GM12864 (cell line): ENCODE data around the gene MMP15.

ENCODE experiments used
- DNase-seq: peaks from one replicate; pipeline ENCODE4 v3.0.0-alpha.2; 2011; ENCODE audit warnings: low read depth
- H3K4me3 ChIP-seq: 2 replicates; pipeline ENCODE4 v1.5.1; 2011; ENCODE audit warnings: mild to moderate bottlenecking, low read depth, low read length, control low read depth
- CTCF ChIP-seq: IDR thresholded peaks from 2 replicates; pipeline ENCODE4 v1.5.1; 2011; ENCODE audit warnings: low read depth, mild to moderate bottlenecking, moderate library complexity, low read length, control low read depth, inconsistent platforms; ENCODE audit errors: missing control alignments

MMP15 gene

GRCh38 chr16:58026705-58027160 is 1.2 kb downstream of the MMP15 start:
- no peak overlapping the region for H3K4me3 ChIP-seq
- DNase-seq: no peak
- no peak for TF ChIP-seq CTCF

- no peak for DNase-seq
- TF ChIP-seq CTCF: no peak
- H3K4me3 ChIP-seq: no peak overlapping the region
Observed at GRCh38 chr16:58027161-58027915, 1.8 kb downstream of the MMP15 start.

- TF ChIP-seq CTCF: no peak
- no peak for DNase-seq
- H3K4me3 ChIP-seq: no peak overlapping the region
Observed at GRCh38 chr16:58027916-58028455, 2.4 kb downstream of the MMP15 start.

- DNase-seq: no peak
- no peak for TF ChIP-seq CTCF
- no peak overlapping the region for H3K4me3 ChIP-seq
Observed at GRCh38 chr16:58028541-58029070, 3.1 kb downstream of the MMP15 start.

GRCh38 chr16:58029410-58029809 is 3.9 kb downstream of the MMP15 start:
- H3K4me3 ChIP-seq: no peak overlapping the region
- DNase-seq: no peak
- TF ChIP-seq CTCF: no peak

- H3K4me3 ChIP-seq: no peak overlapping the region
- no peak for TF ChIP-seq CTCF
- DNase-seq: no peak
Observed at GRCh38 chr16:58030136-58030840, 4.7 kb downstream of the MMP15 start.
